Transverse colon (tissue), 4 donors: ENCODE results near the gene SLC39A9. TPM values are rescaled to one million over a fixed set of nuclear protein-coding genes. Genes with fewer than 3 reads are reported as not detected.
A peak's percentile ranks its signal among the peaks of the same experiment; 100 is the strongest.

Experiments used
- DNase-seq: peaks from one replicate; pipeline ENCODE4 v3.0.0-alpha.2; 2019
- H3K27ac ChIP-seq, 4 donors: fragments of 200-600 bp; sonication (generic); 2 replicates each; pipeline ENCODE4 v1.5.1; 2016 to 2018; ENCODE audit warnings: inconsistent platforms in 4 of 4
- H3K27me3 ChIP-seq: fragments of 200-600 bp; sonication (generic); 2 replicates; pipeline ENCODE4 v1.5.1; 2017; ENCODE audit warnings: inconsistent platforms
- H3K36me3 ChIP-seq, 4 donors: fragments of 200-600 bp; sonication (generic); 2 replicates each; pipeline ENCODE4 v1.5.1; 2017 to 2019; ENCODE audit warnings: inconsistent platforms in 4 of 4
- H3K4me1 ChIP-seq, 4 donors: fragments of 200-600 bp; sonication (generic); 2 replicates each; pipeline ENCODE4 v1.5.1; 2017 to 2020; ENCODE audit warnings: inconsistent platforms in 4 of 4
- H3K4me3 ChIP-seq, 4 donors: fragments of 200-600 bp; sonication (generic); 1 replicate in 1 of 4; 2 replicates in 3 of 4; pipeline versions ENCODE4 v1.5.1 to v1.6.1; 2017 to 2019; ENCODE audit warnings: inconsistent platforms in 4 of 4
- H3K9me3 ChIP-seq, 2 donors: fragments of 200-600 bp; sonication (generic); 2 replicates each; pipeline ENCODE4 v1.5.1; 2017 to 2019; ENCODE audit warnings: inconsistent platforms in 2 of 2
- EP300 ChIP-seq: sonication (generic); formaldehyde crosslinking; IDR thresholded peaks from one replicate; pipeline ENCODE4 v1.6.1; 2017; ENCODE audit warnings: antibody characterized with exemption, low read depth
- POLR2A ChIP-seq: fragments of 450-650 bp; IDR thresholded peaks from one replicate; pipeline ENCODE4 v1.6.1; 2016; ENCODE audit warnings: antibody characterized with exemption, mild to moderate bottlenecking, moderate library complexity
- POLR2AphosphoS5 ChIP-seq, 3 donors: sonication (generic); formaldehyde crosslinking; IDR thresholded peaks; one replicate each; pipeline ENCODE4 v1.6.1; 2016; ENCODE audit warnings: antibody characterized with exemption in 3 of 3
- WGBS, 2 donors: methylation state at CpG; one replicate each; pipeline ENCODE4 v1.1.5; 2018; ENCODE audit warnings: low coverage in 1 of 2; 5-methylcytosine and 5-hydroxymethylcytosine counted together
- in situ Hi-C, 4 donors: fragments of 200-750 bp; cut with MboI; loops; one replicate each; pipeline versions ENCODE4 v1.15.0 to v1.15.1; 2017; ENCODE audit warnings: low sequenced_read_pairs in 3 of 4, low pct_ligation_motif_present in 1 of 4, low pct_unique_long_range_greater_than_20kb in 1 of 4
- intact Hi-C: fragments of 100-400 bp; cut with DNase I; formaldehyde crosslinking; loops from one replicate; pipeline ENCODE4 v1.15.1; 2023; ENCODE audit warnings: low total_unique reads
- total RNA-seq, 4 donors: library from RNA; depleted of rRNA; stranded (reverse); fragments of >200 nt; gene quantifications; one replicate each; pipeline ENCODE4 v1.1.0, GENCODE V29; 2016
- TF ChIP-seq, protein P1 (sequence below), 5 experiments: fragments of 200-600 bp in 3 of 5; fragments of 450-650 bp in 2 of 5; sonication (generic) in 3 of 5; IDR thresholded peaks; 1 replicate in 2 of 5; 2 replicates in 3 of 5; pipeline ENCODE4 v1.5.1; 2016 to 2017; ENCODE audit warnings: antibody characterized with exemption in 5 of 5, inconsistent platforms in 3 of 5, mild to moderate bottlenecking in 2 of 5, moderate library complexity in 1 of 5

Gene SLC39A9
- total RNA-seq, 4 donors from 2014 or later, result 24.5 to 103 (median 72.2) TPM

- no peaks in the 10 kb centered on the region for H3K9me3 ChIP-seq
- no peak for DNase-seq
- 61% methylated on average over 6 of the region's 6 CpGs; no CpG with 5 or more reads in 1 of the 2 donors for WGBS, 2 donors
- H3K36me3 ChIP-seq, result no peaks in the 10 kb centered on the region
- in situ Hi-C loops, result no loop called here
- H3K4me3 ChIP-seq, result no peak overlapping the region
- peak overlapping the region in 3 of 4 donors; percentile 21 to 49 (median 38) for H3K27ac ChIP-seq
- peaks cover 0 to 11% (median 5%) of the 10 kb centered on the region in 4 donors for H3K4me1 ChIP-seq
- TF ChIP-seq POLR2AphosphoS5 (IDR thresholded peaks at IDR 0.05) (no peak), EP300 (no peak), POLR2A (no peak)
- TF ChIP-seq, protein P1, sequence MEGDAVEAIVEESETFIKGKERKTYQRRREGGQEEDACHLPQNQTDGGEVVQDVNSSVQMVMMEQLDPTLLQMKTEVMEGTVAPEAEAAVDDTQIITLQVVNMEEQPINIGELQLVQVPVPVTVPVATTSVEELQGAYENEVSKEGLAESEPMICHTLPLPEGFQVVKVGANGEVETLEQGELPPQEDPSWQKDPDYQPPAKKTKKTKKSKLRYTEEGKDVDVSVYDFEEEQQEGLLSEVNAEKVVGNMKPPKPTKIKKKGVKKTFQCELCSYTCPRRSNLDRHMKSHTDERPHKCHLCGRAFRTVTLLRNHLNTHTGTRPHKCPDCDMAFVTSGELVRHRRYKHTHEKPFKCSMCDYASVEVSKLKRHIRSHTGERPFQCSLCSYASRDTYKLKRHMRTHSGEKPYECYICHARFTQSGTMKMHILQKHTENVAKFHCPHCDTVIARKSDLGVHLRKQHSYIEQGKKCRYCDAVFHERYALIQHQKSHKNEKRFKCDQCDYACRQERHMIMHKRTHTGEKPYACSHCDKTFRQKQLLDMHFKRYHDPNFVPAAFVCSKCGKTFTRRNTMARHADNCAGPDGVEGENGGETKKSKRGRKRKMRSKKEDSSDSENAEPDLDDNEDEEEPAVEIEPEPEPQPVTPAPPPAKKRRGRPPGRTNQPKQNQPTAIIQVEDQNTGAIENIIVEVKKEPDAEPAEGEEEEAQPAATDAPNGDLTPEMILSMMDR (IDR thresholded peaks at IDR 0.05), result no peak
- H3K27me3 ChIP-seq, result no peaks in the 10 kb centered on the region
- intact Hi-C loops, result loop anchor here (5.0 kb wide), 1 partner anchor 123 kb away; no protein-coding TSS in a partner anchor
Observed at GRCh38 chr14:69355607-69356281, 42.7 kb upstream of the SLC39A9 start.

DNA sequence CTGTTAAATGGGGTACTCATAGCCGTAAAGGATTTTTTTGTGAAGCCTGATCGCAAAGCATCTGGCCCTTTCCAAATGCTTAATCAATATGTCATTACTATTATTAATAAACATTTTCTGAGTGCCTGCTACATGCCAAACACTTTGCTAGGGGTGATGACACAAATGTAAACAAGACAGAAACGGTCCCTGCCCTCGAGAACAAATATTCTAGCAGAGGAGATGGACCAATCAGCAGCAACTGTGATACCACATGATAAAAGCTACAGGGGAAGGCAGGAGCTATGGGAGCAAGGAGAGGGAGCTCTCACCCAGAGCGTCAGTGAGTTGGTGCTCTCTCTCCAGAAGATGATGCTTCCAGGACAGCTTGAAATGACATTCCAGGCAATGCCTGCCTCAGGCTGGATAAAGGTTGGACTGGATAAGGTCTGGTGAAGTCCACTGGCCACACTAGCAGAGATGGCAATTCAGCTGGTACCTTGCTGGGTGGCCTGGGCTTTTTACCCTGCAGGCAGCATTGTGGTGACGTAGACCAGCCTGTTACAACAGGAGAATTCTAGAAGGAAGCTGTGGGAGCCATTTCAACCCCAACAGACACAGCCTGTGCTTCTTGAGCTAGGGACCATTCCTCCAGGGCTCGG, 41.5 kb upstream of the SLC39A9 start:
- WGBS, 2 donors, result 53 to 78% methylated on average over 5 to 7 of the region's 7 CpGs
- TF ChIP-seq POLR2AphosphoS5 (IDR thresholded peaks at IDR 0.05), result no peak
- no peak for TF ChIP-seq EP300
- TF ChIP-seq, protein P1 (IDR thresholded peaks at IDR 0.05), result no peak
- no peak for TF ChIP-seq POLR2A
- Histone ChIP-seq H3K4me1 (peaks cover 0 to 11% (median 5%) of the 10 kb centered on the region in 4 donors), H3K4me3 (no peak overlapping the region), H3K9me3 (no peaks in the 10 kb centered on the region), H3K27me3 (no peaks in the 10 kb centered on the region), H3K27ac (no peak overlapping the region), H3K36me3 (no peaks in the 10 kb centered on the region)
- DNase-seq, result no peak
- in situ Hi-C loops, result no loop called here
- intact Hi-C loops, result loop anchor here (5.0 kb wide), 1 partner anchor 125 kb away; no protein-coding TSS in a partner anchor

GRCh38 chr14:69357544-69358200, 40.8 kb upstream of the SLC39A9 start:
- Histone ChIP-seq H3K36me3 (no peaks in the 10 kb centered on the region), H3K27me3 (no peaks in the 10 kb centered on the region), H3K4me1 (peaks cover 0 to 11% (median 5%) of the 10 kb centered on the region in 4 donors), H3K9me3 (no peaks in the 10 kb centered on the region), H3K4me3 (no peak overlapping the region), H3K27ac (no peak overlapping the region)
- DNase-seq, result no peak
- TF ChIP-seq EP300 (no peak), POLR2AphosphoS5 (IDR thresholded peaks at IDR 0.05) (no peak), POLR2A (no peak)
- TF ChIP-seq, protein P1 (IDR thresholded peaks at IDR 0.05), result no peak
- intact Hi-C loops, result loop anchor here (5.0 kb wide), 1 partner anchor 125 kb away; no protein-coding TSS in a partner anchor
- in situ Hi-C loops, result no loop called here
- 90% methylated on average over 7 of the region's 7 CpGs; no CpG with 5 or more reads in 1 of the 2 donors for WGBS, 2 donors
